Activated T-cell treated with anti-CD3 and anti-CD28 coated beads for 24 hours (primary cell): ENCODE measurements around the gene HNRNPH1.

Experiments used
- DNase-seq: peaks from one replicate; pipeline ENCODE4 v3.0.0-alpha.2; 2020; ENCODE audit warnings: low read depth

The HNRNPH1 gene

GRCh38 chr5:179605026-179605833, 18.2 kb downstream of the HNRNPH1 start:
- no peak for DNase-seq

- DNase-seq = no peak
These were observed 20.2 kb downstream of the HNRNPH1 start for GRCh38 chr5:179603308-179603707.

GRCh38 chr5:179601871-179602625, 21.4 kb downstream of the HNRNPH1 start:
- DNase-seq = no peak

DNA sequence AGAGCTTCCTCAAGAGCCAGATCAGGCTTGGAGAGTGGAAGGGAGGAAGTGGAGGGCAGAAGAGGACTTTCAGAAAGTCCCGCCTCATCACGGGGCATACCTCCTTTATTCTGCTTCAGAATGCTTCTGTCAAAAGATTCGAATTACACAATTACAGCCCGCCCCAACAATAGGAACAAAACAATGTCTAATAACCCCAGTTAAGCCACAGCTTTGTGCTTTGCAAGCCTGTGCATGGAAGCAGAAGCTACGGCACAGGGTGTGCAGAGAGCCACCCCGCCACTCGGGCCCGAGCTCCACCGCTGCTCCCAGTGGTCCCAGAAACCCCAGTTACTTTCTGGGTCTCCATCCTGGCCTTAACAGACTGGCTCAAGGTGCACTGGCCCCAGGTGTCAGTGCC, 23.5 kb downstream of the HNRNPH1 start:
- no peak for DNase-seq

DNA sequence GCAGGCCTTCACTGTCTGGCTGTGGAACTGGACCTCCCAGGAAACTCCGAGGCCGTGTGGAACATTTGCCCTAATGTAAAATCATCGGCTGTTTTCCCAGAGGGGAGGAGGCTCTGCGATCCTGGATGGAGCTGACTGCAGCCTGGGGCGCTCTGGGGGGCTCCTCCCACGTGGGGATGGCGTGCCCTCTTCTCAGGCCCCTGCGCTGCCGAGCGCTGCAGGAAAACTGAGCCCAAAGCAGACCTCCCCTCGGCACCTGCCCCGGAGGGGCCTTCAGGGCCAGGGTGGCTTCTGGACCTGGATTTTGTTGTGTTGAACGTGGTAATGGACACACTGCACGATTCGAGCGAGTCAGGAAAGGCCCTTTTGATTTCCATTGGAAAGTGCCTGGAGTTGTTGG, 23.9 kb downstream of the HNRNPH1 start:
- DNase-seq = no peak

- DNase-seq = no peak
These were observed 24.4 kb downstream of the HNRNPH1 start for GRCh38 chr5:179599100-179599499.

GRCh38 chr5:179596421-179596820, 27.1 kb downstream of the HNRNPH1 start:
- no peak for DNase-seq

DNA sequence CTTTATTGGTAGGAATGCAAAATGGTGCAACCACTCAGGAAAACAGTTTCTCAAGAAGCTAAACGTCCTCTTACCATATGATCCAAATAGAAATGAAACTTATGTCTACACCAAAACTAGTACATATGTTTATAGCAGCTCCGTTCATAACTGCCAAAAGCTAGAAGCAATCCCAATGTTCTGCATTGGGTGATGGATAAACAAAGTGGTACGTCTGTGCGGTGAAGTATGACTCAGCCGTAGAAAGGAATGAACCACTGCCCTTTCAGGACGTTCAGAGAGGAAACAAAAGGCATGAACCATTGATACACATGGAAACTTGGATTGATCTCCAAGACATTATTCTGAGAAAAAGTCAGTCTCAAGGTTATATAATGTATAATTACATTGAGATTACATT, 27.6 kb downstream of the HNRNPH1 start:
- no peak for DNase-seq

DNA sequence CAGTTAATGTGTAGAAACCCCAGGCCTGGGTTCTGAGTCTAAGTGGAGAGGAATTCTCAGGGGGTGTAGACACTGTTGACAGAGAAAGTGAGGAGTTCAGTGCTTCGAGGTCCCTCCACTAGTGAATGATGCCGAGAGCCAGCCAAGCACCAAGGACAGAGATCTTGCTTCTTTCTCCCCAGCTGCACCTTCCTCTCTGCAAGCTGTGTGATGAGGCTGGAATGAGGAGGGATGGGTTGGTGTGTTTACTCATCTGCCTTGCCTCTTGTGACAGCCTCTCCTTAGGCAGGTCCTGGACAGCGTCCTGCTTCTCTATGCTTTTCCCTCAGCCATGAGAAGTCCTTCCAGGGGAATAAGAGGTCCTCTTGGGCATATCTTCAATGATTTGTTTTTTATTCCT, 35.3 kb downstream of the HNRNPH1 start:
- DNase-seq = no peak

GRCh38 chr5:179585941-179586401, 37.5 kb downstream of the HNRNPH1 start:
- no peak for DNase-seq

- DNase-seq = no peak
These were observed 46.0 kb downstream of the HNRNPH1 start for GRCh38 chr5:179577286-179577960.

GRCh38 chr5:179572386-179572785, 51.1 kb downstream of the HNRNPH1 start:
- no peak for DNase-seq

GRCh38 chr5:179568721-179569120, 54.8 kb downstream of the HNRNPH1 start:
- no peak for DNase-seq

DNA sequence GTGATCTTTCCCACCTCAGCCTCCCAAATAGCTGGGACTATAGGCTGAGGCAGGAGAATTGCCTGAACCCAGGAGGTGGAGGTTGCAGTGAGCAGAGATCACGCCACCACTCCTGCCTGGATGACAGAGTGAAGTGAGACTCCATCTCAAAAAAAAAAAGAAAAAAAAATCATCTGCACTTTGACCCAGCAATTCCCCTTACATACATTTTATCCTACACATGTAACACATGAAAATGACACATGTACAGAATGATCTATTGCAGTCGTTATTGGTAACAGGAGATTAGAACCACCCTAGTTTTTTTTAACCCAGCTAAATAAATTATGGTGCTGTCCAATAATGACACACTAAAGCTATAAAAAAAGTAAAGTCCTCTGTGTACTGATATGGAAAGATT, 58.9 kb downstream of the HNRNPH1 start:
- DNase-seq = no peak
